Activated CD4-positive, alpha-beta T cell treated with anti-CD3 and anti-CD28 coated beads, Interleukin-2, amount 50 U/mL, for 48 hours (primary cell): ENCODE results near the gene RIOK2.

ENCODE experiments used
- DNase-seq, 2 experiments: peaks; one replicate each; pipeline ENCODE4 v3.0.0-alpha.2; 2020

The RIOK2 gene

GRCh38 chr5:97121848-97122247 lies 61.2 kb downstream of the RIOK2 start:
- DNase-seq = no peak

- DNase-seq = no peak
Measured at GRCh38 chr5:97120195-97120594, 62.9 kb downstream of the RIOK2 start.

- no peak for DNase-seq
Measured at GRCh38 chr5:97119007-97119390, 64.0 kb downstream of the RIOK2 start.

GRCh38 chr5:97118261-97119006 lies 64.6 kb downstream of the RIOK2 start:
- DNase-seq = no peak

GRCh38 chr5:97115932-97116331 lies 67.1 kb downstream of the RIOK2 start:
- DNase-seq = no peak

- DNase-seq = no peak
Measured at GRCh38 chr5:97112230-97112629, 70.8 kb downstream of the RIOK2 start.

GRCh38 chr5:97111616-97112015 lies 71.4 kb downstream of the RIOK2 start:
- DNase-seq = no peak

GRCh38 chr5:97111004-97111403 lies 72.0 kb downstream of the RIOK2 start:
- no peak for DNase-seq
